Measurements from ENCODE around the gene LGALS8.

DNA sequence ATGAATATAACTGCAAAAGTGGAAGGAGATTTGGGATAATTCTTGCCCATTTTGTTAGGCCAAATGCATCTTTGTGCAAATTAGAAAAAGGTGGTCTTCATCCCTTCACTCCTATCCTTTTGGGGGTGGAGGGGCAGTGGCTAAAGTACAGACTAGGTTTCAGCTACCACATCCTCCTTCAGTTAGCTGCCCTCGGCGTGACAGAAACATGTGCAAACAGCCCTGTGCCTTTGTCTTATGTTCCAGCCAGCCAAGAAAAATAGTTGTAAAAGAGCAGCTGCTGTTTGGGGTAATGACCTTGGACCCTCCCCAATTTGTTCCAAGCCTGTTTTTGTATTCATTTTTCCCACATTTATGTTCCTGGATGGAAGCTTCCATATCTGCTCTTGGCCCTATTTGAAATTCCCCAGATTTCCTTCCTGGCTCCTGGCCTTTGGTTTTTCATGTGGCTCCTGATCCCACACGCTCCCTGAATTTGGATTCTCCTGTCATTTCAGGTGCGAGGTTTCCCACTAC lies 8.3 kb upstream of the LGALS8 start:
- TF ChIP-seq, protein P1, sequence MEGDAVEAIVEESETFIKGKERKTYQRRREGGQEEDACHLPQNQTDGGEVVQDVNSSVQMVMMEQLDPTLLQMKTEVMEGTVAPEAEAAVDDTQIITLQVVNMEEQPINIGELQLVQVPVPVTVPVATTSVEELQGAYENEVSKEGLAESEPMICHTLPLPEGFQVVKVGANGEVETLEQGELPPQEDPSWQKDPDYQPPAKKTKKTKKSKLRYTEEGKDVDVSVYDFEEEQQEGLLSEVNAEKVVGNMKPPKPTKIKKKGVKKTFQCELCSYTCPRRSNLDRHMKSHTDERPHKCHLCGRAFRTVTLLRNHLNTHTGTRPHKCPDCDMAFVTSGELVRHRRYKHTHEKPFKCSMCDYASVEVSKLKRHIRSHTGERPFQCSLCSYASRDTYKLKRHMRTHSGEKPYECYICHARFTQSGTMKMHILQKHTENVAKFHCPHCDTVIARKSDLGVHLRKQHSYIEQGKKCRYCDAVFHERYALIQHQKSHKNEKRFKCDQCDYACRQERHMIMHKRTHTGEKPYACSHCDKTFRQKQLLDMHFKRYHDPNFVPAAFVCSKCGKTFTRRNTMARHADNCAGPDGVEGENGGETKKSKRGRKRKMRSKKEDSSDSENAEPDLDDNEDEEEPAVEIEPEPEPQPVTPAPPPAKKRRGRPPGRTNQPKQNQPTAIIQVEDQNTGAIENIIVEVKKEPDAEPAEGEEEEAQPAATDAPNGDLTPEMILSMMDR (IDR thresholded peaks at IDR 0.05) = no peak
- TF ChIP-seq POLR2A (IDR thresholded peaks at IDR 0.05) (no peak), EP300 (IDR thresholded peaks at IDR 0.05) (no peak), POLR2AphosphoS5 (IDR thresholded peaks at IDR 0.05) (no peak)
